Heart left ventricle (tissue), 16 donors: Measurements from ENCODE around the gene B4GALT1. TPM values are rescaled to one million over a fixed set of nuclear protein-coding genes. Genes with fewer than 3 reads are reported as not detected.
A peak's percentile ranks its signal among the peaks of the same experiment; 100 is the strongest.

Experiments used
- ATAC-seq, 4 donors: fragments of 200-7000 bp; cut with Tn5 transposase; one replicate each; pipeline ENCODE4 v1.9.1; 2020 to 2022; ENCODE audit warnings: moderate library complexity in 4 of 4, mild to moderate bottlenecking in 3 of 4, moderate number of reproducible peaks in 1 of 4
- DNase-seq, 5 donors: peaks; one replicate each; pipeline ENCODE4 v3.0.0-alpha.2; 2020
- H3K27ac ChIP-seq, 12 donors: fragments of 200-600 bp; sonication (generic) in 4 of 12; one replicate each; pipeline versions ENCODE4 v1.5.0 to v1.8.0; 2016 to 2022; ENCODE audit warnings: mild to moderate bottlenecking in 2 of 12
- H3K27me3 ChIP-seq, 9 donors: fragments of 200-600 bp; sonication (generic) in 2 of 9; one replicate each; pipeline versions ENCODE4 v1.5.1 to v1.8.0; 2016 to 2022; ENCODE audit warnings: mild to moderate bottlenecking in 3 of 9
- H3K36me3 ChIP-seq, 9 donors: fragments of 200-600 bp; sonication (generic) in 2 of 9; one replicate each; pipeline versions ENCODE4 v1.5.0 to v1.8.0; 2018 to 2022; ENCODE audit warnings: mild to moderate bottlenecking in 2 of 9
- H3K4me1 ChIP-seq, 12 donors: fragments of 200-600 bp; sonication (generic) in 4 of 12; one replicate each; pipeline versions ENCODE4 v1.5.0 to v1.8.0; 2016 to 2022; ENCODE audit warnings: mild to moderate bottlenecking in 3 of 12
- H3K4me3 ChIP-seq, 12 donors: fragments of 200-600 bp; sonication (generic) in 4 of 12; one replicate each; pipeline versions ENCODE4 v1.5.0 to v1.8.0; 2017 to 2022; ENCODE audit warnings: mild to moderate bottlenecking in 9 of 12, moderate library complexity in 4 of 12
- H3K9me3 ChIP-seq, 12 donors: fragments of 200-600 bp; sonication (generic) in 4 of 12; one replicate each; pipeline versions ENCODE4 v1.5.0 to v1.8.0; 2016 to 2022; ENCODE audit warnings: mild to moderate bottlenecking in 1 of 12
- POLR2A ChIP-seq, 2 donors: fragments of 450-650 bp; IDR thresholded peaks; one replicate each; pipeline ENCODE4 v1.6.1; 2017; ENCODE audit warnings: antibody characterized with exemption in 2 of 2, mild to moderate bottlenecking in 2 of 2, moderate library complexity in 2 of 2
- WGBS, 4 donors: extraction: QIAGEN DNeasy Blood & Tissue Kit in 2 of 4; methylation state at CpG; one replicate each; pipeline versions ENCODE4 v1.1.5 to v1.1.7; 2013 to 2018; 5-methylcytosine and 5-hydroxymethylcytosine counted together
- intact Hi-C, 10 donors: fragments of 100-400 bp; cut with DNase I; formaldehyde crosslinking; loops; one replicate each; pipeline versions ENCODE4 v1.11.1 to v1.14.2; 2022
- polyA plus RNA-seq, 2 donors: library from polyadenylated mRNA; stranded (reverse); fragments of 200-250 nt; gene quantifications; one replicate each; pipeline ENCODE4 v1.2.3, GENCODE V29; 2013
- total RNA-seq, 9 donors: library from RNA; depleted of rRNA in 2 of 9; stranded (reverse); fragments of >200 nt in 2 of 9; fragmentation: NEBNext Ultra II Directional in 3 of 9; extraction: Animal tissue kit (Norgen Biotek cat#: 25700) in 3 of 9; gene quantifications; one replicate each; pipeline versions ENCODE4 v1.1.0 to v1.2.4, GENCODE V29; 2016 to 2023
- TF ChIP-seq, protein P1 (sequence below), 12 donors: fragments of 200-600 bp; sonication (generic) in 4 of 12; IDR thresholded peaks; one replicate each; pipeline versions ENCODE4 v1.5.0 to v1.8.0; 2018 to 2022; ENCODE audit warnings: antibody characterized with exemption in 12 of 12, mild to moderate bottlenecking in 5 of 12
- donor health status: ischemic (EF 13 %, LVEDD 7.1; RV severe dilation, severe dysfunction).
- donor health status: healthy with polysubstance abuse.
- donor health status: DM: no; HTN: yes; CAD: no.
- donor health status: DM: no; HTN: no; CAD: no.
- donor health status: ischemic (EF 25% LVEDD 6.9; RV normal size, moderate dysfunction).
- donor health status: ischemic (EF 25% LVEDD 5.7; RV mildly dilated, moderate dysfunction).
- donor health status: healthy.
- donor health status: DM: yes; HTN: yes; CAD: no.
- donor health status: ischemic (EF 35%, LVEDD 5.7; RV mildly dilated, moderate dysfunction).
- donor health status: nonischemic (EF 11% LVEDD 7.7; RV severe dilation, severe dysfunction).
- donor health status: DM: yes; HTN: yes; CAD: no.
- donor health status: PGD.
- donor health status: ischemic (EF 29% LVEDD 5.4; RV normal size, mild dysfunction).
- donor health status: nonischemic (EF 23%, LVEDD 6.1; RV moderate dilation, normal function).

Gene B4GALT1
- total and polyA plus RNA-seq, 11 donors, result 10.6 to 73.3 (median 38.4) TPM

DNA sequence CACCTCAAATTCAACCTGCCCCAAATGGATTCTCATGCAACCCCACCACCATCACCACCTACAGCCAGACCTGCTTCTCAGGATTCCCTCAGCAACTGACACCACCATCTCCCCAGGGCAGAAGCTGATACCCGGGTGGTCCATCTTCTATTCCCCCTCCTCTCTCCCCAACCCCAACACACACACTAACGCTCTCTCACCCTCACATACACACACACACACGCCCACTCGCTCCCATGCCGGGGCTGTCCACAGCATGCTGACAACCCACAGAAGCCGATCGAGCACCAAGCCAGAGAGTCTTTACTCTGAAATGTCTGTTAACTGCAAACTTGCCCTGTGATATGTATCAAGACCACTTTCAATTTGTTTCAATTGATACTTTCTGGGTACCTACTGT, 28.4 kb downstream of the B4GALT1 start:
- H3K27me3 ChIP-seq, result no peaks in the 10 kb centered on the region
- H3K36me3 ChIP-seq, result peaks cover 0 to 17% (median 12%) of the 10 kb centered on the region in 9 donors
- DNase-seq (no peak), ATAC-seq (no peak)
- peaks cover 33 to 100% (median 97%) of the 10 kb centered on the region in 12 donors for H3K4me1 ChIP-seq
- TF ChIP-seq POLR2A (IDR thresholded peaks at IDR 0.05), result no peak
- TF ChIP-seq, protein P1, sequence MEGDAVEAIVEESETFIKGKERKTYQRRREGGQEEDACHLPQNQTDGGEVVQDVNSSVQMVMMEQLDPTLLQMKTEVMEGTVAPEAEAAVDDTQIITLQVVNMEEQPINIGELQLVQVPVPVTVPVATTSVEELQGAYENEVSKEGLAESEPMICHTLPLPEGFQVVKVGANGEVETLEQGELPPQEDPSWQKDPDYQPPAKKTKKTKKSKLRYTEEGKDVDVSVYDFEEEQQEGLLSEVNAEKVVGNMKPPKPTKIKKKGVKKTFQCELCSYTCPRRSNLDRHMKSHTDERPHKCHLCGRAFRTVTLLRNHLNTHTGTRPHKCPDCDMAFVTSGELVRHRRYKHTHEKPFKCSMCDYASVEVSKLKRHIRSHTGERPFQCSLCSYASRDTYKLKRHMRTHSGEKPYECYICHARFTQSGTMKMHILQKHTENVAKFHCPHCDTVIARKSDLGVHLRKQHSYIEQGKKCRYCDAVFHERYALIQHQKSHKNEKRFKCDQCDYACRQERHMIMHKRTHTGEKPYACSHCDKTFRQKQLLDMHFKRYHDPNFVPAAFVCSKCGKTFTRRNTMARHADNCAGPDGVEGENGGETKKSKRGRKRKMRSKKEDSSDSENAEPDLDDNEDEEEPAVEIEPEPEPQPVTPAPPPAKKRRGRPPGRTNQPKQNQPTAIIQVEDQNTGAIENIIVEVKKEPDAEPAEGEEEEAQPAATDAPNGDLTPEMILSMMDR (IDR thresholded peaks at IDR 0.05), result no peak
- 86 to 94% (median 92%) methylated on average over 7 of the region's 7 CpGs for WGBS, 4 donors
- H3K9me3 ChIP-seq, result no peaks in the 10 kb centered on the region
- H3K27ac ChIP-seq, result peak overlapping the region in 10 of 12 donors; percentile 3 to 83 (median 64)
- intact Hi-C loops, result loop anchor here in 1 of 10 donors (2.0 kb wide), 1 partner anchor 30 kb away; no protein-coding TSS in a partner anchor
- H3K4me3 ChIP-seq, result no peak overlapping the region

- intact Hi-C loops, result loop anchor here in 1 of 10 donors (2.0 kb wide), 1 partner anchor 29 kb away; no protein-coding TSS in a partner anchor
- 79 to 86% (median 83%) methylated on average over 6 to 11 of the region's 11 CpGs for WGBS, 4 donors
- no peak for TF ChIP-seq POLR2A (IDR thresholded peaks at IDR 0.05)
- TF ChIP-seq, protein P1 (IDR thresholded peaks at IDR 0.05), result no peak
- Histone ChIP-seq H3K27me3 (no peaks in the 10 kb centered on the region), H3K4me3 (no peak overlapping the region), H3K9me3 (no peaks in the 10 kb centered on the region), H3K27ac (peak overlapping the region in 7 of 12 donors; percentile 27 to 83 (median 38)), H3K36me3 (peaks cover 0 to 26% (median 22%) of the 10 kb centered on the region in 9 donors), H3K4me1 (peaks cover 32 to 99% (median 92%) of the 10 kb centered on the region in 12 donors)
- ATAC-seq (no peak), DNase-seq (no peak)
Measured at GRCh38 chr9:33137781-33138264, 29.3 kb downstream of the B4GALT1 start.

DNA sequence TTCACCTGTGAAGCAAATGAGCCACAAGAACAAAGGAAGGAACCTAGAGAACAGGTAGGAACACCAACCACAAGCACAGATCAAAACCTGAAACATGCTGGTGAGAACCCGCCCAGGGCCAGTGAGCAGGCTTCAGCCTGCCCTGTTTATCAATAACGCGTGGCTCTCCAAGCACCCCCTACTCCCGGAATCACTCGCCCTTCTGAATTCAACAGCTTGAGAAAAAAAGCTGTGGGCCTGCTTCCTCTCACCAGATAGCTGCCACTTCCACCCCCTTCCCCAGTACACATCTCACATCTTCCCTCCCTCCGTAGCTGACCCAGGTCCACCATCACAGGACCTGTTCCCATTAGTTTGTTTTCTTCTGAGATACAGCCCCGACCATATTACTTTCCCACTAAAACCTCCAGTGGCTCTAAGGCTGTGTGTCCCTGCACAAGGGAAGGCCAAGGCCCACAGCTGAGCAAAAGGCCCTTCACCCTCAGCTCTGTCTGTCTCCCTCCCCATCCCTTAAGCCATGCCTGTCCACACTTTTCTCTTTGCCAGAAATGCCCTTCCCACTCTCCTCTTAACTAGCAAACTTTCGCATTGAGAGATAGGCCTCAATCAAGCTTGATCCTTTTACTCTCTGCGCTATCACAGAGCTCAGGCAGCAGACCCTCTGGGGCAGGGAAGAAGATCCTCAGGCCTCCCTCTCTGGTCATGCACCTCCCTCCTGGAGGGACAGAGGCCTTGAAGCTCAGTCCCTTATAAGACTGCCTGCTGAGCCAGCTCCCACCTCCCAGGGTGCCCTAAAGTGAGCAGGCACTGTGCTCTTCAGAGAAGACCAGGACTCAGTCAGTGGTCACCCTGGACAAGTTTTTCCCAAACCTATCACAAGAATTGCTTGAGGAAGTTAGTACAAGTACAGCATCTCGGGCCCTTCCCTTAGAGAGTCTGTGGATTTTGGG, 30.1 kb downstream of the B4GALT1 start:
- peaks cover 32 to 97% (median 91%) of the 10 kb centered on the region in 12 donors for H3K4me1 ChIP-seq

More for the DNA sequence above, 30.1 kb downstream of the B4GALT1 start:
- Histone ChIP-seq H3K9me3 (no peaks in the 10 kb centered on the region), H3K27me3 (no peaks in the 10 kb centered on the region), H3K4me3 (no peak overlapping the region), H3K27ac (peak overlapping the region in 8 of 12 donors; percentile 27 to 83 (median 41)), H3K36me3 (peaks cover 0 to 34% (median 30%) of the 10 kb centered on the region in 9 donors)
- 64 to 69% (median 66%) methylated on average over 10 of the region's 10 CpGs for WGBS, 4 donors
- no peak for ATAC-seq
- TF ChIP-seq POLR2A (IDR thresholded peaks at IDR 0.05), result no peak
- TF ChIP-seq, protein P1 (IDR thresholded peaks at IDR 0.05), result no peak
- intact Hi-C loops, result no loop called here
- no peak for DNase-seq
